Hepatocyte (in vitro differentiated cells): ENCODE measurements around the gene TIMM9.

Experiments used
- EZH2 ChIP-seq: fragments of 200-600 bp; sonication (generic); IDR thresholded peaks from 2 replicates; pipeline ENCODE4 v1.6.1; 2016; ENCODE audit warnings: antibody characterized with exemption, mild to moderate bottlenecking, borderline replicate concordance
- TF ChIP-seq, protein P1 (sequence below): fragments of 200-600 bp; sonication (generic); IDR thresholded peaks from 2 replicates; pipeline ENCODE4 v1.5.1; 2016; ENCODE audit warnings: antibody characterized with exemption, mild to moderate bottlenecking; ENCODE audit not compliant: poor library complexity

DNA sequence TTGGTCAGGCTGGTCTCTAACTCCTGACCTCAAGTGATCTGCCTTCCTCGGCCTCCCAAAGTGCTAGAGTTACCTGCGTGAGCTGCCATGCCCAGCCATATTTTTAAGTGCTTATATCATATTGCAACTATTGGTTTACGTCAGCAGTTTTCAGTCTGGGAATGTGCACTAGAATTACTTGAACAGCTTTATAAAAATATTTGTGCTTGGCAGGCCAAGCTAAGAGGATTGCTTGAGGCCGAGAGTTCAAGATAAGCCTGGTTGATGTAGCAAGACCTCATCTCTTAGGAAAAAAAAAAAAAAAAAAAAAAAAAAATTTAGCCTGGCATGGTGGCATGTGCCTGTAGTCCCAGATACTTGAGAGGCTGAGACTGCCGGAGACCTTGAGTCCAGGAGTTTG, 17.3 kb upstream of the TIMM9 start:
- TF ChIP-seq, protein P1, sequence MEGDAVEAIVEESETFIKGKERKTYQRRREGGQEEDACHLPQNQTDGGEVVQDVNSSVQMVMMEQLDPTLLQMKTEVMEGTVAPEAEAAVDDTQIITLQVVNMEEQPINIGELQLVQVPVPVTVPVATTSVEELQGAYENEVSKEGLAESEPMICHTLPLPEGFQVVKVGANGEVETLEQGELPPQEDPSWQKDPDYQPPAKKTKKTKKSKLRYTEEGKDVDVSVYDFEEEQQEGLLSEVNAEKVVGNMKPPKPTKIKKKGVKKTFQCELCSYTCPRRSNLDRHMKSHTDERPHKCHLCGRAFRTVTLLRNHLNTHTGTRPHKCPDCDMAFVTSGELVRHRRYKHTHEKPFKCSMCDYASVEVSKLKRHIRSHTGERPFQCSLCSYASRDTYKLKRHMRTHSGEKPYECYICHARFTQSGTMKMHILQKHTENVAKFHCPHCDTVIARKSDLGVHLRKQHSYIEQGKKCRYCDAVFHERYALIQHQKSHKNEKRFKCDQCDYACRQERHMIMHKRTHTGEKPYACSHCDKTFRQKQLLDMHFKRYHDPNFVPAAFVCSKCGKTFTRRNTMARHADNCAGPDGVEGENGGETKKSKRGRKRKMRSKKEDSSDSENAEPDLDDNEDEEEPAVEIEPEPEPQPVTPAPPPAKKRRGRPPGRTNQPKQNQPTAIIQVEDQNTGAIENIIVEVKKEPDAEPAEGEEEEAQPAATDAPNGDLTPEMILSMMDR, result no peak
- TF ChIP-seq EZH2, result no peak
